NCI-H2107 treated with DMSO at 0.1 percent for 48 hours (cell line): ENCODE measurements around the gene GSDME.

ENCODE experiments used
- DNase-seq: peaks from one replicate; lab custom pipeline; 2025; ENCODE audit not compliant: unreplicated experiment; lab: John Stamatoyannopoulos, UW

The GSDME gene

DNA sequence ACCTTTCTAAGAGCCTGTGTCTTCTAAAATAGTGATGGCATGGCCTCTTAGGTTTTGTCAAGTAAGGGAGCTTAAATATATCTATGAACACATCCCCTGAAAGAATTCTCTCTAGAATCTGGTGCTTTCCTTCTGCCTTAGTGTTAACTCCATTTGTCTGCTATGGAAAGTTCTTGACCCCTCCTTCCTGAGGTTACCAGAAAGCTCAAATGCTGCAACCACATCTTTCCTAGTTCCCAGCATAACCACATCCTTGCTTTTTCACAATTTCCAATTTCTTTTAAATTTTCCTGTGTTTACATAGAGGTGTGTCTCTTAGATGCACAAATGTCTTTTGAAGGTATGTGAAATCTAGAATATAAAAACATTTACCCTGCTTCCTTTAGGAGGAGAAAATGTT, 16.4 kb upstream of the GSDME start:
- DNase-seq = no peak

DNA sequence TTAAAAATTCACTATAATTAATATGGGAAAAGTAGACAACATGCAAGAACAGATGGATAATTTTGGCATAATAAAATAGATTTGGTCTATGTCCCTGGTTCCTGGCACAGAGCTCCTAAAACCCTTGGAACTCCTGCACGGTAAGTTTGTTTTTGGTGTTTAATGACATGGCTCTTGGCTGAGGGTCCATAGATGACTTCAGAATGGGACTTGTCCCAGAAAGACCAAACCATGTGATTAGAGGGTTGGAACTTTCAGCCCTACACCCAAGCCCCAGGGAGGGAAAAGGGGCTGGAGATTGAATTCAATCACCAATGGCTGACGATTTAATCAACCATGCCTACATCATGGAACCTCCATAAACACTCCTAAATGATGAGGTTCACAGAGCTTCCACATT, 12.6 kb upstream of the GSDME start:
- DNase-seq = no peak

GRCh38 chr7:24769014-24769830, 12.0 kb upstream of the GSDME start:
- DNase-seq = no peak

DNA sequence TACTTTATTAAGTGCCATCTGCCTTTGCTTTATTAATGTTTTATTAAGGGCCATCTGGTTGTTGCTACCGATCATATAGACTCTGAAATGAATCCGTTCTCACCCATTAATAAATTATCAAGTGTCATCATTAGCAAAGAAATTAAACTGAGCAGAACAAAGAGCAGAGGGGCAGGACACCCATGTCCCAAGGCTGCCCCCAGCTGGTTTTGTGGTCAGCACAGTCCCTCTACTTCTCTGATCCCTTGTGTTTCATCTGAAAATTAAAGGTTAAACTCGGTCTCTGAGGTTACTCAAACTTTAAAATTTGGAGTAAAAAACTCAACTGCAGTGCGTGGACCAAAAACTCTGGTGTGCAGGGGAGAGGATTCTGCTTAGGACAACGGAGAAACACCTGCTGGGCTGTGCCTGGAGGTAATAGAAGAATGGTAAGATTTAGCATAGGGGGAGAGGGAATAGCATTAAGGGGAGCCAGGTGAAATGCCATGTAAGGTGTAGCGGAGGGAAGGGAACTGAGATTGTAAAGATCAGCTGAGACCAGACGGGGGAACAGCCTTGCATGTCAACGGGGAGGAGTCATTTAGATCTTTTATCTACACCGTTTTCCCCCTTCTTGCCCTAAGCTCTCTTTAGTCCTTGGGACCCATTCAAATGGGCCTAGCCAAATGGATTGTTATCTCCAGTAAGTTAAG, 10.8 kb upstream of the GSDME start:
- DNase-seq = no peak

GRCh38 chr7:24764972-24765744, 7.9 kb upstream of the GSDME start:
- DNase-seq = no peak

GRCh38 chr7:24764011-24764410, 6.7 kb upstream of the GSDME start:
- DNase-seq = no peak

DNA sequence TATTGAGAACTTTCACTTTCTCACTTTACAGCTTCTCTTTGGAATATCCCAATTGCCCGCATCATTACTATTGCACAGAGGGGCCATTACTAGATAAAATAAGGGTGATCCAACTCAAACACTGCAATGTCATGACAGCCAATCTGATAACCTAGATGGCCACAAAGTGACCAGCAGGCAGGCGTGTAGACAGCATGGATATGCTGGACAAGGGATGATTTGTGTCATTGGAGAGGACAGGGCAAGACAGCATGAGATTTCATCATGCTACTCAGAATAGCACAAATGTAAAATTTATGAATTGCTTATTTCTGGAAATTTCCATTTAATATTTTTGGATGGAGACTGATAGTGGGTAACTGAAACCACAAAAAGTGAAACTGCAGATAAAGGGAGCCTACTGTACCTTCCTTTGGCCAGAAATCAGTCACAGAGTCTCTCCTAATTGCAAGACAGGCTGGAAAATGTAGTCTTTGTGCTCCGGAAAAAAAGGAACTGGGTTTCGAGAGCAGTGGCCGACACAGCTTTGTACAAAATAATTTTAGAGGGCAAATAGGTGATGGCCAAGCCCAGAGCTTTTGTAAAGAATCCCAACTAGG, 6.1 kb upstream of the GSDME start:
- no peak for DNase-seq

GRCh38 chr7:24762771-24763170, 5.5 kb upstream of the GSDME start:
- no peak for DNase-seq

GRCh38 chr7:24760968-24761367, 3.7 kb upstream of the GSDME start:
- DNase-seq = no peak

- peak; percentile 39 for DNase-seq
Observed at GRCh38 chr7:24756545-24757352, 515 bp downstream of the GSDME start.

- no peak for DNase-seq
Observed at GRCh38 chr7:24755541-24756407, 1.5 kb downstream of the GSDME start.

DNA sequence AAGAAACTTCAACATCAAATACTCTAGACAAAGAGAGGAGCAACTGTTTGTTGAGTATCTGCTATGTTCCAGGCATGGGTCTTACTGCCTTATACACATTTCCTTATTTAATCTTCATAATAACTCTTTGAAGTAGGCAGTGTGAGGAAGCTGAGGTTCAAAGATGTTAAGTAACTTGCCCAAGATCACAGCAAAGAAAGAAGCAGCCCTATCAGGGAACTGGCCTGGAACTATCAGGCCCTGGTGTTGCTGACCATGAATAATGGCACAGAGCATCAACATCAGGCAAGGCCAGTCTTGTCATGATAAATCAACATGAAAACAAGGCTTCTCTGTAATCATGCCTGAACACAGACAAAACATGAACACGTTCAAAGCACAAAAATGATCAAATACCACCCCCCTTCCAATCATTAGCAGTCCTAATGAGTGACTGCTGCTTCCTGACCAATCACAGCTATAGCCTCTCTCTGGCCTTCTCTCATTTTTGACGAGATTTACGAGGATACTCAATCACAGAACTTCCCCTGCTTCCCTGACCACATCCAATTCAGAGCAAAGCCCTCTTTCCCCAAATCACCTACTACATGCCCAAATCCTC, 2.3 kb downstream of the GSDME start:
- no peak for DNase-seq

- DNase-seq = no peak
Observed at GRCh38 chr7:24752073-24752800, 5.0 kb downstream of the GSDME start.

GRCh38 chr7:24751484-24751883, 5.8 kb downstream of the GSDME start:
- no peak for DNase-seq

GRCh38 chr7:24750441-24751055, 6.7 kb downstream of the GSDME start:
- no peak for DNase-seq

GRCh38 chr7:24748521-24748920, 8.7 kb downstream of the GSDME start:
- no peak for DNase-seq

DNA sequence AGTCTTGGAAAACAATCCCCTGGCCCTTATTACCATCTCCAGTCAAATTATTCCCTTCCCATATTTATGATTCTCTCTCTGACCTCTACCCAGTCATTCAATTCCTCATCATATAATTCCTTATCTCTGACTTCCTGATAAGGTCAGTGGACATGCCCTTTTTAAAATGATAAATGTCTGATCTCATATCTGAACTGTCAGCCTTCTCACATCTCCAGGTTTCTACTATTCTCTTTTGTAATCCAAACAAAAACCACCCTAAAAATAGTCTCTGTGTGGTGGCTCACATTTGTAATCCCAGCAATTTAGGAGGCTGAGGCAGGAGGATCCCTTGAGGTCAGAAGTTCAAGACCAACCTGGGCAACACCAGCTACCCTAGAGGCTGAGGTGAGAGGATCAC, 11.9 kb downstream of the GSDME start:
- no peak for DNase-seq

- DNase-seq = no peak
Observed at GRCh38 chr7:24743471-24743870, 13.8 kb downstream of the GSDME start.
